Measurements from ENCODE around the gene BAZ1B.
"Not testable (repeated sequence)": the region's sequence is repeated elsewhere in the genome, so short reads cannot be mapped to it uniquely, and the experiment has no call there.

BAZ1B gene

GRCh38 chr7:73426016-73426415, 96.1 kb downstream of the BAZ1B start:
- no peak for DNase-seq

- no peak for DNase-seq
These were observed 96.6 kb downstream of the BAZ1B start for GRCh38 chr7:73425356-73425983.

- DNase-seq, result no peak
These were observed 97.6 kb downstream of the BAZ1B start for GRCh38 chr7:73424489-73424885.

- peak; percentile 15 to 29 for DNase-seq
These were observed 98.3 kb downstream of the BAZ1B start for GRCh38 chr7:73423519-73424488.

- DNase-seq, result not testable (repeated sequence)
These were observed 101.5 kb downstream of the BAZ1B start for GRCh38 chr7:73420610-73421009.

GRCh38 chr7:73420016-73420415, 102.1 kb downstream of the BAZ1B start:
- not testable (repeated sequence) for DNase-seq

- DNase-seq, result no peak
These were observed 103.9 kb downstream of the BAZ1B start for GRCh38 chr7:73418113-73418703.

GRCh38 chr7:73410541-73411131, 111.5 kb downstream of the BAZ1B start:
- DNase-seq, result not testable (repeated sequence)

GRCh38 chr7:73404860-73405259, 117.2 kb downstream of the BAZ1B start:
- DNase-seq, result not testable (repeated sequence)

- peak; percentile 34 to 53 for DNase-seq
These were observed 122.7 kb downstream of the BAZ1B start for GRCh38 chr7:73399185-73400050.

GRCh38 chr7:73397521-73398281, 124.4 kb downstream of the BAZ1B start:
- DNase-seq, result no peak

GRCh38 chr7:73395538-73396503, 126.3 kb downstream of the BAZ1B start:
- no peak for DNase-seq

GRCh38 chr7:73394422-73394821, 127.7 kb downstream of the BAZ1B start:
- no peak for DNase-seq

- DNase-seq, result no peak
These were observed 130.7 kb downstream of the BAZ1B start for GRCh38 chr7:73391396-73391795.

Data from inflammatory macrophage treated with lipopolysaccharide for 1 hour (primary cell).